ENCODE data around the gene KCTD13. TPM values are rescaled to one million over a fixed set of nuclear protein-coding genes. Genes with fewer than 3 reads are reported as not detected.

The KCTD13 gene
- total RNA-seq, 1 experiment from 2014 or later = 18.3 TPM

DNA sequence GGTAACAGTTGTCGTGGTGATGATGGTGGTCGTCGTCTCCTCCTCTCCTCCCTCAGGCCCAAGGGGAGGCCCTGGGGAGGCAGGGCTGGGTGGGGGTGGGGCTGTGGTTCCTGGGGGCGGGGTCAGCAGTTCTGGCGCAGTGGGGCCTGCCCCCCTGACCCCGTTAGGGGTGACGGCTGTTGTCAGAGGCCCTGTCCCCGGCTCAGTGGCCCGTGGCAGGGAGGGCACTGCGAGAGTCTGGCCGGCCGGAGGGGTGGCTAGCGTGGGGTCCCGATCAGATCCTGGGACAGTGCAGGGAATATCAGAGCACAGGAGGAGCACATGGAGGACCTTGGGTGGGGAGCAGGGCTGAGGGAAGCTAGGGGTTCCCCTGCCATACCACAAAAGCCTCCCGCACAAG, 29.2 kb downstream of the KCTD13 start:
- H3K9ac ChIP-seq (ENCODE audit: extremely low read depth, insufficient read length, low read length) = no peak overlapping the region

More for the DNA sequence above, 29.2 kb downstream of the KCTD13 start:
- TF ChIP-seq, protein P1, sequence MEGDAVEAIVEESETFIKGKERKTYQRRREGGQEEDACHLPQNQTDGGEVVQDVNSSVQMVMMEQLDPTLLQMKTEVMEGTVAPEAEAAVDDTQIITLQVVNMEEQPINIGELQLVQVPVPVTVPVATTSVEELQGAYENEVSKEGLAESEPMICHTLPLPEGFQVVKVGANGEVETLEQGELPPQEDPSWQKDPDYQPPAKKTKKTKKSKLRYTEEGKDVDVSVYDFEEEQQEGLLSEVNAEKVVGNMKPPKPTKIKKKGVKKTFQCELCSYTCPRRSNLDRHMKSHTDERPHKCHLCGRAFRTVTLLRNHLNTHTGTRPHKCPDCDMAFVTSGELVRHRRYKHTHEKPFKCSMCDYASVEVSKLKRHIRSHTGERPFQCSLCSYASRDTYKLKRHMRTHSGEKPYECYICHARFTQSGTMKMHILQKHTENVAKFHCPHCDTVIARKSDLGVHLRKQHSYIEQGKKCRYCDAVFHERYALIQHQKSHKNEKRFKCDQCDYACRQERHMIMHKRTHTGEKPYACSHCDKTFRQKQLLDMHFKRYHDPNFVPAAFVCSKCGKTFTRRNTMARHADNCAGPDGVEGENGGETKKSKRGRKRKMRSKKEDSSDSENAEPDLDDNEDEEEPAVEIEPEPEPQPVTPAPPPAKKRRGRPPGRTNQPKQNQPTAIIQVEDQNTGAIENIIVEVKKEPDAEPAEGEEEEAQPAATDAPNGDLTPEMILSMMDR (conservative IDR thresholded peaks at IDR 0.05) = no peak
- peaks cover 2% of the 10 kb centered on the region for H3K79me1 ChIP-seq (ENCODE audit: insufficient read depth, low read depth, low read length, poor library complexity, severe bottlenecking)
- Mint-ChIP-seq H3K4me3 (peak overlapping the region in 1 of 2 experiments; percentile 61; a peak in 3 of 5 replicates), H3K27ac (no peak overlapping the region), H3K36me3 (ENCODE audit: insufficient read depth in 1 of 3, low read depth in 3 of 3) (peaks cover 9 to 28% (median 23%) of the 10 kb centered on the region in 3 experiments; a peak in 6 of 7 replicates), H3K4me1 (peaks cover 24 to 27% of the 10 kb centered on the region in 2 experiments), H3K27me3 (ENCODE audit: low read depth) (no peaks in the 10 kb centered on the region), H3K9me3 (no peaks in the 10 kb centered on the region; a peak in 1 of 5 replicates)
- no peak overlapping the region for H3K56ac ChIP-seq (ENCODE audit: insufficient read length, low read depth, low read length)
- no peaks in the 10 kb centered on the region; the same call in 1 of the 2 replicates for H3K79me2 ChIP-seq (ENCODE audit: insufficient read depth, low read length)
- no peak overlapping the region for H3K18ac ChIP-seq (ENCODE audit: insufficient read length, low read depth, low read length)
- no peak overlapping the region for H3K4me2 ChIP-seq (ENCODE audit: insufficient read depth, insufficient read length, low read length)
- no peak overlapping the region for H3K23ac ChIP-seq (ENCODE audit: insufficient read length, low read depth, low read length)
- H3K4ac ChIP-seq (ENCODE audit: low read depth, low read length) = no peak overlapping the region
- H3K27ac ChIP-seq (ENCODE audit: insufficient read length, low read depth, low read length) = no peak overlapping the region
- H4K91ac ChIP-seq (ENCODE audit: insufficient read length, low read depth, low read length) = no peak overlapping the region
- H2BK15ac ChIP-seq (ENCODE audit: low read depth, low read length) = no peak overlapping the region
- no peak overlapping the region for H4K8ac ChIP-seq (replicated peaks; ENCODE audit: insufficient read length, low read depth, low read length)
- H4K5ac ChIP-seq (ENCODE audit: insufficient read length, low read depth, low read length) = no peak overlapping the region
- no CpG with 5 or more reads among the region's 15 CpGs for WGBS (ENCODE audit: extremely low coverage, insufficient read length, low lambda C conversion rate)
- peaks cover 25% of the 10 kb centered on the region for H3K23me2 ChIP-seq (ENCODE audit: insufficient read length, low read depth, low read length, poor library complexity, severe bottlenecking)
- no peak overlapping the region for H3T11ph ChIP-seq (ENCODE audit: low read length)
- no peak overlapping the region for H2BK12ac ChIP-seq (ENCODE audit: insufficient read length, low read depth, low read length)
- peaks cover 1% of the 10 kb centered on the region for H3K4me1 ChIP-seq (ENCODE audit: insufficient read depth, low read length)
- no peaks in the 10 kb centered on the region for H3K27me3 ChIP-seq (ENCODE audit: insufficient read depth, low read length)
- H4K20me1 ChIP-seq (ENCODE audit: control insufficient read depth, insufficient read depth, insufficient read length) = no peaks in the 10 kb centered on the region
- no peak overlapping the region for H2BK5ac ChIP-seq (ENCODE audit: insufficient read length, low read length)
- no peak for DNase-seq
- H3K14ac ChIP-seq (ENCODE audit: insufficient read depth, low read length) = no peak overlapping the region
- no peak overlapping the region for H2AFZ ChIP-seq (ENCODE audit: low read length)
- H2BK20ac ChIP-seq (ENCODE audit: low read depth, low read length, poor library complexity, severe bottlenecking) = no peak overlapping the region
- no peak overlapping the region for H2BK120ac ChIP-seq (ENCODE audit: low read depth, low read length, poor library complexity, severe bottlenecking)
- H2AK5ac ChIP-seq (ENCODE audit: insufficient read length, low read length) = no peak overlapping the region
- no peaks in the 10 kb centered on the region for H3K9me3 ChIP-seq (ENCODE audit: control insufficient read depth, low read depth, low read length)

Measured in H9 (cell line).